HUES48 (cell line): ENCODE data around the gene CALM1.

Experiments used
- H3K27ac ChIP-seq: one replicate; pipeline ENCODE4 v1.7.0; 2013; ENCODE audit warnings: low read depth, low read length, inconsistent platforms
- H3K27me3 ChIP-seq: 2 replicates; pipeline ENCODE4 v1.6.1; 2013; ENCODE audit warnings: mild to moderate bottlenecking, low read length; ENCODE audit not compliant: control insufficient read depth, insufficient read depth
- H3K36me3 ChIP-seq: 2 replicates; pipeline ENCODE4 v1.6.1; 2013; ENCODE audit warnings: low read length; ENCODE audit not compliant: control insufficient read depth, insufficient read depth
- H3K4me1 ChIP-seq: 2 replicates; pipeline ENCODE4 v1.6.1; 2013; ENCODE audit warnings: mild to moderate bottlenecking, low read length; ENCODE audit not compliant: control insufficient read depth, insufficient read depth
- H3K4me3 ChIP-seq: 2 replicates; pipeline ENCODE4 v1.5.1; 2013; ENCODE audit warnings: mild to moderate bottlenecking, low read depth, low read length
- H3K9ac ChIP-seq: 2 replicates; pipeline ENCODE4 v1.6.1; 2013; ENCODE audit warnings: mild to moderate bottlenecking, low read depth, low read length, moderate library complexity
- H3K9me3 ChIP-seq: 2 replicates; pipeline ENCODE4 v1.6.1; 2013; ENCODE audit warnings: low read length; ENCODE audit not compliant: control insufficient read depth, insufficient read depth

The CALM1 gene

DNA sequence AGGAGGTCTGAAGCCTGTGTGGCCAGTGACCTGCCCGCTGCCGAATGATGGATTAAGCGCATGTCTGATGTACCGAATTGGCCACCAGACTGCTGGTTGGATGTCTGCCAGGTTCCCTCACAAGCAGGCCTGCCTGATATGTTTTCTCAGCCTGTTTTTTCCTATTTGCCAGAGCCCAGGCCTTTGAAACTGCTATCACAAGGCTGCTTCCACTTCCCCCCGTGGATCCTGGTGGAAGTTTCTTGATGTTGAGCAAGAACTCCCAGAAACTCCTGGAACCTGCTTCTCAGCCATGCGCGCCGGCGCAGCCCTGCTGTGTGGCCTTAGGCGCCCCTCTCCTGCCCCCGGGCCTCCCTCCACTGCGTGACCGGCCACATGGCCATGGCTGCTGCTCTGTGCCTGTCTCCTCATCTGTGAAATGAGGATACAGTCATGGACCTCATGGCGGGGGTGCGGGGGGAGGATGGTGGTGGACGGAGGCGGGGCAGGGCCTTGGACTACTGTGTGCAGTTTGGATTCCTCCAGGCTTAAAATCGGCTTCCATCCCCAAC is 56.6 kb downstream of the CALM1 start:
- peak overlapping the region; percentile 73 for H3K27ac ChIP-seq
- peaks cover 12% of the 10 kb centered on the region for H3K4me1 ChIP-seq
- no peak overlapping the region for H3K9ac ChIP-seq
- no peaks in the 10 kb centered on the region for H3K27me3 ChIP-seq
- H3K4me3 ChIP-seq: no peak overlapping the region
- H3K36me3 ChIP-seq: no peaks in the 10 kb centered on the region
- H3K9me3 ChIP-seq: no peaks in the 10 kb centered on the region

DNA sequence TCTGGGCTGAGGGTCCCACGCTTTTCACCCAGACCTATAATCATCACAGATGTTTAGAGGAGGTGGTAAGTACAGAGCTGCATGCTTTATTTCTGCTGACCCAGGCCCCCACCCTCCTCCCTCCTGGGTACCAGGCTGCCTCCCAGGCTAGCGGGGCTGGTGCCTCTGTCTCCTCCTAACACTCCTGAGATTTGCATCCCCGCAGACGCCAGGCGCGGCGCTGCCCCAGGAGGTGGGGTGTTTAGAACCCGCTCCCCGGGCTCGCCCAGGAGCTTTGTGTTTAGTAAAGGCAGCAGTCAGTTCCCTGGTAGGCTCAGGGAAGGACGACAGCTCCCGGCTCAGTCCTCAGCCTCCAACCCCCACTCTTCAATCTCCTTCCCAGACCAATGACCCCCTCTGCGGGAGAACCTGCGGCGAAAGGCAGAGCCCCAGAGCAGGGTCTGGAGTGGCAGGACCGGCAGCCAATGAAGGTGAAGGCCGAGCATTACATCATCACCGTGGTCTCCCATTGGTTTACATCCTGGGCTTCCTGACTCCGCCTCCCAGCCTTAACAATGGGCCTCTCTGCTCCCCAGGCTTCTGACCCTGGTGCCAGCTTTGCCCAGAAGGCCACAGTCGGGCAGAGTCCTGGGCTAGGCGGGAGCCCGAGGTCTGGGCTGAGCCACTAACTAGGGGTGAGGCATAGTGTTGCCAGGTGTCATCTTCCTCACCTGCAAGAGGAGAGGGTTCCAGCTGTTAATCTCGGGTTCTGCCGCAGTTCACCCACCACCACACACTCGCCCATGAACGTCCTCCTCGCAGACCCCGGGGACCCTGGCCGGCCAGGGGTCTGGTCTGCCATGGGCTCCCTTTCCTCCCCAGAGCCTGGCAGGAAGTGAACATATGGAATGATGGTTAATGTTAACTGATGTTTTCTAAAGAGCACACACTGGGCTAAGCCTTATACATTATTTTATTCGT is 57.5 kb downstream of the CALM1 start:
- H3K27ac ChIP-seq: peak overlapping the region; percentile 73
- H3K4me1 ChIP-seq: peaks cover 12% of the 10 kb centered on the region

DNA sequence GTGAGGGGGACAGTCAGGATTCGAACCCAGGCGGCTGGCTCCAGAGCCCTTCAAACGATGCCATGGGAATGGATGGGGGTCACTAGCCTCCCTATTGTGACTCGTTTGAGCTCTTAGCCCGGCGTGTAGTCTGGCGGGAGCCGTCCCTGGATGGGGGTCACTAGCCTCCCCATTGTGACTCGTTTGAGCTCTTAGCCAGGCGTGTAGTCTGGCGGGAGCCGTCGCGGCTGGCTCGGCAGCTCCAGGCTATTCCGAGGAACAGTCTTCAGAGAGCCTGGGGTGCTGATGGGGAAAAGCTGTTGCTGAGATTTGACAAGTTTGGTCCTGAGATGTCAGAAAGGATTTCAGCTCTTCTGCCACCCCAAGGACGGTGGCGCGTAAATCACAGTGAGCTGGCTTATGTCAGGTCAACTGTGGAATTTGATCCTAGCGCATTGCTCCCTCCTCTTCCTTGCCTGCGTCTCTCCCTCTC is 58.3 kb downstream of the CALM1 start:
- H3K9me3 ChIP-seq: no peaks in the 10 kb centered on the region
- no peak overlapping the region for H3K9ac ChIP-seq
- no peaks in the 10 kb centered on the region for H3K27me3 ChIP-seq
- H3K36me3 ChIP-seq: no peaks in the 10 kb centered on the region
- no peak overlapping the region for H3K27ac ChIP-seq
- H3K4me1 ChIP-seq: peaks cover 12% of the 10 kb centered on the region
- H3K4me3 ChIP-seq: no peak overlapping the region

More for the DNA sequence above, 57.5 kb downstream of the CALM1 start:
- Histone ChIP-seq H3K4me3 (peak overlapping the region; percentile 64), H3K9ac (peak overlapping the region; percentile 67), H3K9me3 (no peaks in the 10 kb centered on the region), H3K27me3 (no peaks in the 10 kb centered on the region), H3K36me3 (no peaks in the 10 kb centered on the region)

DNA sequence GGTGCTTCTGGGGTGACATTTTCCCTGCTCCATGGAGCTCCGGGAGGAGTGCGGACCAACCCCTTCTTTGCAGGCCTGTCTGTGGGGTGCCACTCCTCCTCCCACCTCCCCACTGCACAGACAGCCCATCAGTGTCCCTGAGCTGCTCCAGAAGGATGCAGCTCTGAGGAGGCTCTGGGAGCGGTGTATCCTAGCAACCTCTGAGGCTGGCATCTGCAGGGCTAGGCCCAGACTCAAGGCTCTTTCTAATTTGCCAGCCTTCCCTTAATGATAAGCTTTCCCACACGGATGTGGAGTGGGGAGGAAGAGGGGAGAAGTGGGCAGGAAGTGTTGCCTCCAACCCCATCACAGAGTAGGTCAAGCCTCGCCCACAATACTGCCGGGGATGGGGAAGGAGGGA is 59.7 kb downstream of the CALM1 start:
- H3K9ac ChIP-seq: no peak overlapping the region
- H3K9me3 ChIP-seq: no peaks in the 10 kb centered on the region
- H3K36me3 ChIP-seq: no peaks in the 10 kb centered on the region
- H3K4me3 ChIP-seq: no peak overlapping the region
- peaks cover 12% of the 10 kb centered on the region for H3K4me1 ChIP-seq
- no peaks in the 10 kb centered on the region for H3K27me3 ChIP-seq
- no peak overlapping the region for H3K27ac ChIP-seq

GRCh38 chr14:90457186-90457585 is 60.4 kb downstream of the CALM1 start:
- Histone ChIP-seq H3K9me3 (no peaks in the 10 kb centered on the region), H3K36me3 (no peaks in the 10 kb centered on the region), H3K4me1 (peaks cover 12% of the 10 kb centered on the region), H3K4me3 (no peak overlapping the region), H3K27ac (no peak overlapping the region), H3K27me3 (no peaks in the 10 kb centered on the region), H3K9ac (no peak overlapping the region)
